GM19438 (cell line): ENCODE measurements around the gene MPC2.
"Not testable (repeated sequence)": the region's sequence is repeated elsewhere in the genome, so short reads cannot be mapped to it uniquely, and the experiment has no call there.

ENCODE experiments used
- ATAC-seq: cut with Tn5 transposase; IDR thresholded peaks from one replicate; pipeline ENCODE4 v1.9.1; 2021; ENCODE audit warnings: low read depth; ENCODE audit not compliant: unreplicated experiment

The MPC2 gene

DNA sequence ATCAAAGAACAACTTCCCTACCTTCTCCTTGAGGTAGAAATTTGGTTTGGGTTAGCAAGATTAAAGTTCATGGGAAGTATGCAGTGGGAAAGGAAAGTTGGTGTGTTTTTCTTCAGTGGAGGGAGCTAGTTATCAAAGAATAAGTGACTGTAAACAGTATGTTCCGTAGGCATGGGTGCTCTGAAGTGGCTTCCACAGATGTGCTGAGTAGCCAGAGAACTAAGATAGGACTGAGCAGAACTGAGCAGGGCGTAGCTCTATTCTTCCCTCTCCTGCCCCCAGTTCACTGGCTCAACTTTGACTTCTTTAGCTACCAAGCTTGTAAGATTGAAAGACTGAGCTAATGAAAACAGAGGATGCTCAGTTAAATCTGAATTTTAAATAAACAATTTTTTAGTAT is 26.3 kb downstream of the MPC2 start:
- no peak for ATAC-seq

DNA sequence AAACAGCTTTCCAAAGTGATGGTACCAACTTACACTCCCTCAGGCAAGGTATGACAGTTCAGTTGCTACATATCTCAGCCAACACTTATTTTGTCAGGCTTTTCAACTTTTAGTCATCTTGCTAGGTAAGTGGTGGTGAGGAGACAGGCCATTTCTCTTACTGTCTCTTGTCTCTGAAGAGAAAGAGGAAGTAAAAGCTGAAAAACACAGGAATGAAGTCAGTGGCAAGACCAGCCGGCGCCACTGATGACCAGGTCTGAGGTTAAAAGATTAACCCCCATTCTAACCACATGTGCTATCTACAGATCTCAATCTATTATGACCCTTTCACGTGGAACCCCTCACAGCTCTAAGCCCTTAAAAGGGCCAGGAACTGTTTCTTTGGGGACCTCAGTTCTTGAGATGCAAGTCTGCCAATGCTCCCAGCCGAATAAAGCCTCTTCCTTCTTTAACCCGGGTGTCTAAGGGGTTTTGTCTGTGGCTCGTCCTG is 27.1 kb downstream of the MPC2 start:
- no peak for ATAC-seq

DNA sequence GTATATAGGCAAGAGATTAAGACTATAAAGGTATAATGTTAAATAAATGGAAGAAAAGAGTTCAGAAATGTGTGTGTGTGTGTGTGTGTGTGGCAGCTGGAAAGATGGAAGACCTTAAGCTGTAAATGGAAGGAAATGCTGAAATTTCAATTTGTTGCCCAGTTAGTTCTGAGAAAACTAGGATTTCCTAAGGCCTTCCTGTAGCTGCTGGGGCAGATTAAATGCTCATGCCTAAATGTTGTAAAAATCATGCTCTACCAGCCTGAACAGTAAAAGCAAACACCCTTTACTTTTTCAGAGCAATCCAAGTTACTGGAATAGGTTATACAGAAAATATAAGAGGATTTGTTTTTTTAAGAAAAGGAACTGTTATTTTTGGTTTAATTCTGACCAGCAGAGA is 31.2 kb downstream of the MPC2 start:
- ATAC-seq: no peak

DNA sequence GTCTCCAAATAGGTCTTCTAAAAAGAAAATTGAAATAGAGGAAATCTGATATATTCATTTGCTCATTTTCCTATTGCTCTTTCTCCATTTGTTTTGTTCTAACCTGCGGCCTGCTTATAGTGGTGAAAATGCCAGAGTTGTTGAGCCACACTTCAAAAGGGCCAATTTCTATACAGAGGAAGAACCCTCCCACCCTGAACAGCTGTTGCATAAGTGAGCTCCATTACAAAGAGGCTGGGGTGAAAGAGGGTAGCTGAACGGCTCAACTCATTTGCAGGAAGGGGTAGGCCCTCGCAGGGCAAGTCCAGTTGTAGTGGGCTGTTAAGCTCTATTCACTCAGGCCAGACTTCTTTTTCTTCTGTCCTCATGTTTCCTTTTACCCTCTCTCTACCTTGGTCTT is 31.7 kb downstream of the MPC2 start:
- no peak for ATAC-seq

DNA sequence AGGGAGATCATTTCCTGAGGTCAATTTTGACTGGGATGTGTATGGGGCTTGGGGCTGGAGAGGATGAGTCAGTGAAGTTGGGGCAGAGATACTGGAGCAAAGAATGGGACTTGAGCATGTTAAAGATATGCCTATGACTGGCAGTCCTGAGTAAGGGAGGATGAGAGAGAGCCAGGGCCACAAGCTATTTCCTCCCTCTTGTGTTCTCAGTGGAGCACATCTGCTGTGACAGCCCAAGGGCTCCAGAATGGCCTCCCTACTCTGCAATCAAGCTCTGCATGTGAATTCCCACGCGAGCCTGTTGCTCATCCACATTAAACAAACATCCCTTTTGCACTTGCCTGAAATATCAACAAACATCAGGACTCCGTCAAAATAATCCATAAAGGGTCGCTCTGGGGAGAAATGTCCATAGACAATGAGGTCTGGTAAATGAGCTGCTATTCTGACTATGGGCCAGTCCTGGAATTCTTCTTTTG is 32.2 kb downstream of the MPC2 start:
- ATAC-seq: no peak

DNA sequence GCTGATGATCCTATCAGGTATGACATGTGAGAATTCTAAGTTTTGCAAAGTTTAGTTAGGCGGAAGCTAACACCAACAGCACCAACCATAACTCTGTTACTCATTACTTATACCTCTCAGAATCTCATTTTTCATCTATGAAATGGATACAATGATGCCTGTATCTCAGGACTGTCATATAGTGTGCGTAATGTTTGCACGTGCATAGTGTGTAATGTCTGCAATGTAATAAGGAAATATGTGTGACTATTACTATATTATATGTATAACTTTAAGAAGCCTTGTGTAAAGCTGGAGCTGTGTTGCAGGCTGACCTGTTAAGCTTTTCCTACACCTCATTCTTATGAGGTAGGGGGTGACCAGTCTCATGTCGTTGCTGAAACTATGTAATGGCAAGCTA is 36.0 kb downstream of the MPC2 start:
- no peak for ATAC-seq

DNA sequence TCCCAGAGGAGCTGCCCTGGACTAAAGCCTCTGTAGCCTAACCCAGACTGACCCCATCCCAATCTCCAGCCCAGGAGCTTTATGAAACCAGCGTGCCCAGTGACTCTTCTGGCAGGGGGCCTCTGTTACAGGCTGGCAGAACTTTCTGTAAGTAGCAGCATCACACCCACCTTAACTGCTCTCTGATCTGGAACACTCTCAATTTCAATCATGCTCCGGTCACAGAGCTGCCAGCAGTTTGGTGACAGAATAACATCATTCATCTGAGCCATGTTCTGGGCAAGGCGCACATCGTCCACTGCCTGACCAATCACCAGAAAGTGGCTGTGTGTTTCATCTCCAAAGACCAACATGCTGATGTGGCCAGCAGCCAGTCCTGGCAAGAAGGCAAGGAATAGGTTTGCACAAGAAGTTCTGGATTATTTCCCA is 37.6 kb downstream of the MPC2 start:
- peak; percentile 62 for ATAC-seq

DNA sequence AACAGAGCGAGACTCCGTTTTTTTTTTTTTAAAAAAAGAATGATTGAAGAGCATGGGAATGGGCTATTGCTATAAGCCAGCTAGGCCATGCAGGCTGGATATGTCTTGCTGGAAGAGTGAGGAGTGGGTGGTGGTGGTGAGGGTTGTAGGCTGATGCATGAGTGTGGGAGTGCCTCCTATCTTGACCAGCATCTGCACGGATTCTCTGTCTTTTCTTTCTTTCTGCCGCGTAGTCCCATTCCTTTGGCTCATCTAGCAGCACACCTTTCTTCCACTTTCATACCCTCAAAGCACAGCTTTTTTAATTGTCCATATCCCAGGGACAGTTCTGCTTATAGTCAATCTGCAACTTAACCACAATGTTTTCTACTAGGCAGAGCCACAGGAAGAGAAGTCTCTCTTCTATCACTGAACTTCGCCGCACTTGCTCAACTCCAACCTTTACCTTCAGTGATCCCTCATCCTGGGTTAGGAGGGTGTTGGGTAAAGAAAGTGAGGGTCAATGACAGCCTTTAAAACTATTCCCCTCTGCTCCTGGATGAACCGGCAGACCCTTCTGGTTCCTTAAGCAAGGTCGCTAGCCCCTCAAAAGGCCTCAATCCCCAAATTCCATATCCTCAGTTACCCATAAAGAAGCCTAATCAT is 38.2 kb downstream of the MPC2 start:
- ATAC-seq: no peak

DNA sequence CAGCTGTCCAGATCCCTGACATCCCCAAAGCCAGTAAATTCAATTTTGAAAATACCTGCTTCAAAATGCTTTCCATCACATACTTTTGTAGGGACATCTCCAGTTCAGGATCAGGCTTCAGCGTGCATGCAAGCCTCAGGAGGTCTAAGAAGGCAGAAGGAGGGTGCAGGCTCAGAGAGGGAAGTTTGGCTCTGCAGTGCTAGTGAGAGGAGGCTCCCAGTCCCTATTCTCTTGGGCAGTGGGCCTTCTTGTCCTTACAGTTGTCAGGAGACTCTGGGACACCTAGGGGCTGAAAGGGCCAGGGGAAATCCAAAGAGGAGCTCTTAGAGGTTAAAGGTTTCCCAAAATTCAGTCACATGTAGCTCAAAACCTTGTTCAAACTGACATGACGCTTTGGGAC is 43.1 kb downstream of the MPC2 start:
- ATAC-seq: no peak

DNA sequence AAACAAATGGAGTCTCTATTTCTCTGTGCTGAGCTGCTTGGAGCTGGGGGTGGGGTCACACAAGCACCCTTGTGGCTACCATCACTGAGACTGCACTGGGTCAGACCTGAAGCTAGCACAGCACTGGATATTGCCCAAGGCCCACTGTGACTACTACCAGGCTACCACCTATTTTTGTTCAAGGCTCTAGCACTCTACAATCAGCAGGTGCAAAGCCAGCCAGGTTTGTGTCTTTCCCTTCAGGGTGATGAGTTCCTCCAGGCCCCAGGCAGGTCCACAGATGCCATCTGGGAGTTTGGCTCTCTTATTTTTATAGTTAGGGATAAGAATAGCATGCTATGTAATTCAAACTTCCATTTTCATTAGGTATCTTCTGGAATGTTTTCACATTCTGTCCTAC is 46.5 kb downstream of the MPC2 start:
- no peak for ATAC-seq

DNA sequence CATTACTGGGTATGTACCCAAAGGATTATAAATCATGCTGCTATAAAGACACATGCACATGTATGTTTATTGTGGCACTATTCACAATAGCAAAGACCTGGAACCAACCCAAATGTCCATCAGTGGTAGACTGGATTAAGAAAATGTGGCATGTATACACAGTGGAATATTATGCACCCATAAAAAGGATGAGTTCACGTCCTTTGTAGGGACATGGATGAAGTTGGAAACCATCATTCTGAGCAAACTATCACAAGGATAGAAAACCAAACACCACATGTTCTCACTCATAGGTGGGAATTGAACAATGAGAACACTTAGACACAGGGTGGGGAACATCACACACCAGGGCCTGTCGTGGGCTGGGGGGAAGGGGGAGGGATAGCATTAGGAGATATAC is 49.7 kb downstream of the MPC2 start:
- not testable (repeated sequence) for ATAC-seq

DNA sequence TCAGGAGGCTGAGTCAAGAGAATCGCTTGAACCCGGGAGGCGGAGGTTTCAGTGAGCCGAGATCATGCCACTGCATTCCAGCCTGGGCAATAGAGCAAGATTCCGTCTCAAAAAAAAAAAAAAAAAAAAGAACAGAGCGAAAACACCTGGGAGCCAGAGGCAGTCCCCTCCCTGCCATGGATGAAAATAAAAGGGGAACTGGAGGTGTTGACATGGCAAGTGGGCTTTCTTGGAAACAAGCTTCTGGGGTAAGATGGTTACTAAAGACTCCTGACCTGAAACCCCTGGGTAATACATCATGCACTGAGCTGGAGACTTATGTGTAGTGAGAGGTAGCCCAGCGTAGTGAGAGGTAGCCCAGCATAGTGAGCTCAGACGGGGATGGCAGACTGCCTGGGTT is 54.5 kb downstream of the MPC2 start:
- no peak for ATAC-seq

DNA sequence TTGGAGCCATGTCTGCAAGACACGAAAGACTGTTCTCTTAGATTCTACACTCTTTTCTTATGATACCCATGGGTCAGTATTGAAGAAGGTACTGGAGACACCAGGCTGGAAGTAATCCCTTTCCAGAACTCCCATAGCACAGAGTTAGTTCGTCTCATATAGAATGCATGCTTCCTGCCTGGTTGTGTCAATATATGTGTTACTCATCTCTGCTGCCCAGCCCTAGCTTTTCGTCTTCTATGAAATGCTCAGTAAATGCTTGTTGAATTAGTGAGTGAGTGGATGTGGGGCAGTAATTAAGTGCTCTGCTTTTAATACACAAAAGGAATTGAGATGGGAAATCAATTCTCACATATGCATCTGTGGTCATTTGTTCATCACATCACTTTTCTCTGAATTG is 55.1 kb downstream of the MPC2 start:
- ATAC-seq: no peak

DNA sequence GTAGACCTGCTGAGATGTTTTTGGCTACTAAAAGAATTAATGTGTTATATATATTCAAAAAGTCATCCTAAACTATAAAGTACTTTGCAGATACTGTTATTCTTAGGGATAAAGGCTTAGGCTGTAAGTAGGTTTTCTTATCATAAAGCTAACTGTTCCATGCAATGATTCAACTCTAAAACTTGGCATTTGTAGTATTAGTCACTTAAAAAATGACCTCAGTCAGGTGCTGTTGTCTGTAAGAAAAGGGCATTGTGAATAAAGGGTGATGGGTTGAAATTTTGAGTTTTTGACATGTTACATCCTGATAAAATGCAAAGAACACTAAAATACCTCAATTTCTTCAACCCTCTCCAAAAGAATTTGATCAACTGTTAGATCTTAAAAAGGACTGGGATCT is 55.8 kb downstream of the MPC2 start:
- ATAC-seq: no peak

DNA sequence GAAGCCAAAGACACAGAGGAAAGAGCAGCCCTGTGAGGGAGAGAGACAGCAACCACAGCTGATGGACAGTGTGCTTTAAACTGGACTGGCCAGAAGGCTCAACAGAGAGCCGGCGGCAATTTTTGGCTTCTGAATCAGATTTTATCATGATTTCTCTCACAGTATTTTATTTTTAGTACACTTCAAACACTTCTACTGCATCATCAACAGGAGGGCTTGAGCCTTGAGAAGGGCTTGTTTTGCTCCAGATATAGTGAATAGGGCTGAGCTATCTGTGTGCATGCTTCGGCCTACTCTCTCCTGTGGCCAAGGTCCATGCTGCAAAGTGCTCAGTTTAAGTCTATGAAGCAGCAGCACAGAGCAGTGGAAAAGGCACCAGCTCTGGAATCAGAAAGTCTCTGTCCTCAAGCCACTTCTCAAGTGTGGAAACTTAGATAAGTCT is 56.3 kb downstream of the MPC2 start:
- ATAC-seq: no peak

DNA sequence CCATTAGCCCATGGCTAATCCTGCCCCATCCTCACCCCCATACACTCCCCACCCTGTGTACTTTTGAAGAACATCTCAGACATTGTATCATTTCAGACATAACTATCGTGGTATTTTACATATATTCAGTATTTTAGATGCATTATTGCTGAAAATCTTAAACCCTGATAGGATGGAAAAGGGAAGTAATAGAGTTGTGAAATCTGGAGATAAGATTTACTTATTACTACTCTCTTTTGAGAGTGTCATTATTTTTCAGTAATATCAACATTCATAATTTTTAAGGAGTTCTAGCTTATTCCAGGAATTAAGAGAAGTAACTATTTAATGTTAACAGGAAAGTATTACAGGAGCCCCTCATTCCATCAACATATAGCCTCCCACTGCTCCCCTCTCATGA is 57.4 kb downstream of the MPC2 start:
- no peak for ATAC-seq

DNA sequence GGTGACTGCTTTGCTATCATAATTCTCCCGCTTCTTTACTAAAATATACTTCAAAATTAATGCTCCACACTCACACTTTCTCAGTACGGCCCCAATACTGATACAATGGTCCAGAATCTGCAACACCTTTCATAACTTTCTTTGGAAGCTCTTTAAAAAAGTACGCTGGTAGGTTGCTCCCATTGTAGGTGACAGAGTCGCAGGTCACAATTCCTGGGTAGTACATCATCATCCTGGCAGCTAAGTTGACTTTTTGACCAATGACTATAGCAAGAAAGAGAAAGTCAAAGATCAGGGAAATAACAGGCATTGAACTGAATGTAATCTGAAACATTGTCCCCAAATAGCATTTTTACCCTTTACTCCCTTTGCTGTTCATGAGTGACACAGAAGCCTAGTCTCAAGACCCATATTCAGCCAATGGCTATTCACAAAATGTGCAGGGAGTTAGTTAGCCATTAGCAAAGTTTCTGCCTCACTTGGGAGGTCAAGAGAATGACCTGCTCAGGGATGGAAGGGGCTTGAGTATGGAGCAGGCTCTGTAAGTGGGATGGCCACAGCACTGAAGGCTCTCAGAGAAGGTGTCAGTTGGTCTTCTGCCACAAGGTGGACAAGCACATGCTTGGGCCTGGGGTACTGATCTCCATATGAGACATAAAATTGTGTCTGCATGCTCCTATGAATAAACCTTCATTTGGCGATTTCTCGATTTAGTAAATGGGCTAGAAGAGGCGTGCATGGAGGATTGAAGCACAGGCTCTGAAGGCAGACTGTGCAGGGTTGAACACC is 58.3 kb downstream of the MPC2 start:
- no peak for ATAC-seq

DNA sequence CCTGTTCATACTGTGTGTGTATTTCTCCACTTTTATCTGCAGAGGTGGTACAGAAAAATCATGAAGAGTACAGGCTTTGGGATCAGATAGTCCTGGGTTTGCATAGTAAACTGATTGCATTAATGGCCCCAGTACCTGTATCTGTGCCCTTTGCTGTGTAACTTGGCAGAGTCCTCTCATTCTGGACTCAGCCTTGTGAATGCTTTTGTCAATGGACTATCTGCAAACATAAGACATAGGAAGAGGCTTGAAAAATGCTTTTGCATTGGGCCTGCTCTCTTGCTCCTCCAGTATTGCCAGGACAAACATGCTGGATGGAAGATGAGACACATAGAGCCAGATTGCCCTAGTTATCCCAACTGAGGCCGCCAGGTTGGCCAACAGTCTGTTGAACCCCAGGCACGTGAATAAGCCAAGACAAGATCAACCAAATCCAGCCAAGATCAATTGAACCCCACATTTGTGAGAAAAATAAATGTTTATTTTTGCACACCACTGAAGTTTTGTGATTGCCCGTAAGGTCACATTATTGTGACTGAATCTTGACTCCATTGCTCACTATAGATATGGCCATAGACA is 60.2 kb downstream of the MPC2 start:
- ATAC-seq: no peak

DNA sequence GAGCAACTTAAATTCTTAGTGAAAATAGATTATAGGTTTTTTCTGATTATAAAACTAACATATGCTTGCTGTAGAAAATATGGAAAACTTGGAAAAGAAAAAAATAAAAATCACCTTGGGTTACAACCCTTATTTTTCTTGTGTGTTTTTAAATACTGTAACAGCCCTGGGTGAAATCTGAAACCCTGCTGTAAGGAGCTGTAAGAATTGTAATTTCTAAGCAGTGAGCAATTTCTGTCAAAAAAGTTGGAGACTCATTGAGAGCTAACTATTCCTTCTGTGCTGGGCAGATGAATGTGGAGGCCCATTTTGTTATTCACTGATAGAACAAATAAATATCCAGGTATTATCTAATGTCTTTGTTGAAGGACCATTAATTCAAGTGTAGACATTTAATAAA is 65.5 kb downstream of the MPC2 start:
- no peak for ATAC-seq

DNA sequence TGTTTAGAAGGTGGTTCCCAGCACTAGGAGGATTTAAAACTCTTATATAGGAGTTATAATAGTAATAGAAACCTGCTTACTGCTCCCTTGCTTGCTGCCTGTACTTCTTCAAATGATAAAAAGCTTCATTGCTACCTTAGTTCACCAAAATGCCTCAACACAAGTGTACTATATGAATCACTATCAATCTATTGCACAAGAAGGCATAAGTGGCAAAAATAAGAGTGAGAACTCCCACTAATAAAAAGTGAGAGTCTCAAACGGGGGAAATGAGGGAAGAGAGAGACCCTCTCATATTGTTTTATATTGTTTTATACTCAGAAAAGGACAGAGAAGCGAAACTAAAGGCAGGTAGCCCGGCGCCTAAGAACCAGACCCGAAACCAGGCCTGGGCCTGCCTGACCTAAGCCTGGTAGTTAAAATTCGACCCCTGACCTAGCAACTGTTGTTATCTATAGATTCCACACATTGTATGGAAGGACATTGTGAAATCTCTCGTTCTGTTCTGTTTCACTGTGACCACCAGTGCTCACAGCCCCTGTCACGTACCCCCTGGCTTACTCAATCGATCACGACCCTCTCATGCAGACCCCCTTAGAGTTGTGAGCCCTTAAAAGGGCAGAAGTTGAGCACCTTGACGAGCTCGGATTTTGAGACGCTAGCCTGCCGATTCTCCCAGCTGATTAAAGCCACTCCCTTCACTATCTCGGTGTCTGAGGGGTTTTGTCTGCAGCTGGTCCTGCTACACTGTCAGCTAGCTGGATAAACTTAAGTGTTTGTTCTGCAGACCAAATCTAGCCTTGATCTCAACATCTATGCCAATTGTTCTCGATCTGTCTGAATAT is 67.5 kb downstream of the MPC2 start:
- ATAC-seq: not testable (repeated sequence)
